ENCODE results near the gene PLCZ1. TPM values are rescaled to one million over a fixed set of nuclear protein-coding genes. Genes with fewer than 3 reads are reported as not detected.

The PLCZ1 gene
- total RNA-seq, 1 experiment from 2014 or later = 0.07 TPM

Other genes with a start within 250 kb of the PLCZ1 start
- gene CAPZA3, start 107 bp upstream of the PLCZ1 start, total RNA-seq (2014; rRNA removed; shearing (Covaris generic)) = not detected in 2 replicates